Liver (tissue), 9 donors: Measurements from ENCODE around the gene CELF2. TPM values are rescaled to one million over a fixed set of nuclear protein-coding genes. Genes with fewer than 3 reads are reported as not detected.

ENCODE experiments used
- DNase-seq: peaks from one replicate; pipeline ENCODE4 v3.0.0-alpha.2; 2017; ENCODE audit warnings: low spot score
- H3K27ac ChIP-seq, 2 donors: one replicate each; pipeline ENCODE4 v1.7.0; 2013; ENCODE audit warnings: inconsistent platforms in 2 of 2, low read length in 2 of 2, control low read depth in 1 of 2, low read depth in 1 of 2, mild to moderate bottlenecking in 1 of 2
- H3K27me3 ChIP-seq, 4 donors: one replicate each; pipeline versions ENCODE4 v1.6.1 to v1.7.0; 2013; ENCODE audit warnings: low read length in 3 of 4, inconsistent platforms in 1 of 4, mild to moderate bottlenecking in 1 of 4, moderate library complexity in 1 of 4; ENCODE audit not compliant: control insufficient read depth in 4 of 4, insufficient read depth in 4 of 4
- H3K36me3 ChIP-seq, 4 donors: one replicate each; pipeline versions ENCODE4 v1.6.1 to v1.7.0; 2013; ENCODE audit warnings: low read length in 3 of 4, mild to moderate bottlenecking in 3 of 4, low read depth in 1 of 4, moderate library complexity in 1 of 4; ENCODE audit not compliant: control insufficient read depth in 4 of 4, insufficient read depth in 3 of 4
- H3K4me1 ChIP-seq, 4 donors: one replicate each; pipeline versions ENCODE4 v1.6.1 to v1.7.0; 2013; ENCODE audit warnings: low read length in 3 of 4, mild to moderate bottlenecking in 3 of 4, moderate library complexity in 1 of 4; ENCODE audit not compliant: control insufficient read depth in 4 of 4, insufficient read depth in 4 of 4
- H3K4me3 ChIP-seq, 3 donors: one replicate each; pipeline versions ENCODE4 v1.6.1 to v1.7.0; 2013; ENCODE audit warnings: low read length in 3 of 3, control low read depth in 1 of 3, low read depth in 1 of 3, mild to moderate bottlenecking in 1 of 3
- H3K9ac ChIP-seq, 2 donors: one replicate each; pipeline ENCODE4 v1.7.0; 2013; ENCODE audit warnings: low read length in 2 of 2, mild to moderate bottlenecking in 2 of 2, moderate library complexity in 2 of 2, control low read depth in 1 of 2, low read depth in 1 of 2
- H3K9me3 ChIP-seq, 4 donors: one replicate each; pipeline versions ENCODE4 v1.6.1 to v1.7.0; 2013; ENCODE audit warnings: low read length in 3 of 4; ENCODE audit not compliant: control insufficient read depth in 4 of 4
- EGR1 ChIP-seq, 2 donors: IDR thresholded peaks; 2 replicates each; pipeline ENCODE4 v1.6.1; 2016 to 2018; ENCODE audit warnings: antibody characterized with exemption in 2 of 2, low read depth in 2 of 2
- FOXA1 ChIP-seq: IDR thresholded peaks from 2 replicates; pipeline ENCODE4 v1.6.1; 2016; ENCODE audit warnings: antibody characterized with exemption
- GABPA ChIP-seq, 2 donors: IDR thresholded peaks in 1 of 2; conservative IDR thresholded peaks in 1 of 2; 2 replicates each; pipeline ENCODE4 v1.6.1; 2016; ENCODE audit warnings: antibody characterized with exemption in 2 of 2, mild to moderate bottlenecking in 1 of 2, moderate library complexity in 1 of 2
- HNF4A ChIP-seq, 2 donors: conservative IDR thresholded peaks; 2 replicates each; pipeline ENCODE4 v1.6.1; 2016; ENCODE audit warnings: antibody characterized with exemption in 2 of 2, mild to moderate bottlenecking in 2 of 2
- HNF4G ChIP-seq: IDR thresholded peaks from 2 replicates; pipeline ENCODE4 v1.6.1; 2016; ENCODE audit warnings: antibody characterized with exemption
- NR2F2 ChIP-seq: IDR thresholded peaks from 2 replicates; pipeline ENCODE4 v1.6.1; 2016; ENCODE audit warnings: antibody characterized with exemption
- TAF1 ChIP-seq: conservative IDR thresholded peaks from 2 replicates; pipeline ENCODE4 v1.6.1; 2016; ENCODE audit warnings: antibody characterized with exemption, mild to moderate bottlenecking
- WGBS: extraction: QIAGEN DNeasy Blood & Tissue Kit; methylation state at CpG from one replicate; pipeline ENCODE4 v1.1.7; 2013; 5-methylcytosine and 5-hydroxymethylcytosine counted together
- polyA plus RNA-seq, 2 donors: library from polyadenylated mRNA; stranded (reverse) in 1 of 2; unstranded in 1 of 2; fragments of 200-250 nt in 1 of 2; fragments of >200 nt in 1 of 2; fragmentation: Nextera tagmentation in 1 of 2; extraction: Ambion mirVana in 1 of 2; gene quantifications; one replicate each; pipeline versions ENCODE4 v1.2.1 to v1.2.3, GENCODE V29; 2013 to 2015
- total RNA-seq, 2 donors: library from RNA; depleted of rRNA; stranded (reverse); fragments of >200 nt; gene quantifications; one replicate each; pipeline ENCODE4 v1.2.3, GENCODE V29; 2014
- TF ChIP-seq, protein P1 (sequence below): IDR thresholded peaks from 2 replicates; pipeline ENCODE4 v1.6.1; 2016; ENCODE audit warnings: antibody characterized with exemption, mild to moderate bottlenecking
- TF ChIP-seq, protein P2 (sequence below): IDR thresholded peaks from 2 replicates; pipeline ENCODE4 v1.6.1; 2016; ENCODE audit warnings: antibody characterized with exemption
- TF ChIP-seq, protein P3 (sequence below): IDR thresholded peaks from 2 replicates; pipeline ENCODE4 v1.6.1; 2016; ENCODE audit warnings: antibody characterized with exemption
- donor health status: healthy.
- donor health status: healthy.
- donor health status: healthy.
- donor health status: healthy.
- donor health status: healthy.

The CELF2 gene
- total and polyA plus RNA-seq, 4 donors = 1.4 to 8.5 (median 5.6) TPM

DNA sequence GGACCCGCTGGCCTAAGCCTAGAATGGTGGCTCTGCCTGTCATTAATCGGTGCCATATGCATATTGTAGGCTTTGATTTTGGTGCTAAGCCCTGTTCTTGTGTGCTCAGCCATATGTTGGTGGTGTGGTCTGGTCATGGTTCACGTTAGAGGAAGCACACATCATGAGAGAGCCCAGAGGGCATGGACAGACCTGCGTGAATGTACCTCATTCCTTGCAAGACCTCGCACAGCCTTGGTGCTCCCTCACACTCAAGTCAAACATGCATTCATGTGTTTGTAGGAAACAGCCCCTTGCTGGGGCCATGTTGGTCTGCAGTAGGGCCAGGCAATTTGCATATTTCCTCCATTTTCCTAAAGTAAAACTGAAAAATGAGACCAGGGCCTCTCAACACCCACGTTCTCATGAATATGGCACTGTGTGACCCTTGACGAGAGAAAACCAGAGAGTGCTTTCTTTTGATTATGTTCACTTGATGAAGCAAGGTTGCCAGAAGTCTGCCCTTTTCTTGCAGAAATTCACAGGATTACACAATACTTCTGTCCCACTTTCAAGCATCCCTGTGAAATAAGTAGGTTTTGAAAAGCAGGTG is 268.7 kb downstream of the CELF2 start:
- WGBS = 85% methylated on average over 7 of the region's 7 CpGs
- no peak overlapping the region for H3K4me3 ChIP-seq
- H3K36me3 ChIP-seq = no peaks in the 10 kb centered on the region
- no peak overlapping the region for H3K27ac ChIP-seq
- no peaks in the 10 kb centered on the region for H3K4me1 ChIP-seq
- DNase-seq = no peak
- TF ChIP-seq NR2F2 = no peak
- TF ChIP-seq EGR1 (IDR thresholded peaks at IDR 0.05; ENCODE audit: low read depth in 2 of 2) = no peak
- TF ChIP-seq HNF4A (conservative IDR thresholded peaks at IDR 0.05) = no peak
- TF ChIP-seq TAF1 = no peak
- TF ChIP-seq, protein P1, sequence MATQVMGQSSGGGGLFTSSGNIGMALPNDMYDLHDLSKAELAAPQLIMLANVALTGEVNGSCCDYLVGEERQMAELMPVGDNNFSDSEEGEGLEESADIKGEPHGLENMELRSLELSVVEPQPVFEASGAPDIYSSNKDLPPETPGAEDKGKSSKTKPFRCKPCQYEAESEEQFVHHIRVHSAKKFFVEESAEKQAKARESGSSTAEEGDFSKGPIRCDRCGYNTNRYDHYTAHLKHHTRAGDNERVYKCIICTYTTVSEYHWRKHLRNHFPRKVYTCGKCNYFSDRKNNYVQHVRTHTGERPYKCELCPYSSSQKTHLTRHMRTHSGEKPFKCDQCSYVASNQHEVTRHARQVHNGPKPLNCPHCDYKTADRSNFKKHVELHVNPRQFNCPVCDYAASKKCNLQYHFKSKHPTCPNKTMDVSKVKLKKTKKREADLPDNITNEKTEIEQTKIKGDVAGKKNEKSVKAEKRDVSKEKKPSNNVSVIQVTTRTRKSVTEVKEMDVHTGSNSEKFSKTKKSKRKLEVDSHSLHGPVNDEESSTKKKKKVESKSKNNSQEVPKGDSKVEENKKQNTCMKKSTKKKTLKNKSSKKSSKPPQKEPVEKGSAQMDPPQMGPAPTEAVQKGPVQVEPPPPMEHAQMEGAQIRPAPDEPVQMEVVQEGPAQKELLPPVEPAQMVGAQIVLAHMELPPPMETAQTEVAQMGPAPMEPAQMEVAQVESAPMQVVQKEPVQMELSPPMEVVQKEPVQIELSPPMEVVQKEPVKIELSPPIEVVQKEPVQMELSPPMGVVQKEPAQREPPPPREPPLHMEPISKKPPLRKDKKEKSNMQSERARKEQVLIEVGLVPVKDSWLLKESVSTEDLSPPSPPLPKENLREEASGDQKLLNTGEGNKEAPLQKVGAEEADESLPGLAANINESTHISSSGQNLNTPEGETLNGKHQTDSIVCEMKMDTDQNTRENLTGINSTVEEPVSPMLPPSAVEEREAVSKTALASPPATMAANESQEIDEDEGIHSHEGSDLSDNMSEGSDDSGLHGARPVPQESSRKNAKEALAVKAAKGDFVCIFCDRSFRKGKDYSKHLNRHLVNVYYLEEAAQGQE = no peak
- TF ChIP-seq, protein P2, sequence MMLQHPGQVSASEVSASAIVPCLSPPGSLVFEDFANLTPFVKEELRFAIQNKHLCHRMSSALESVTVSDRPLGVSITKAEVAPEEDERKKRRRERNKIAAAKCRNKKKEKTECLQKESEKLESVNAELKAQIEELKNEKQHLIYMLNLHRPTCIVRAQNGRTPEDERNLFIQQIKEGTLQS = no peak
- H3K27me3 ChIP-seq = no peaks in the 10 kb centered on the region
- no peak overlapping the region for H3K9ac ChIP-seq
- no peaks in the 10 kb centered on the region for H3K9me3 ChIP-seq

DNA sequence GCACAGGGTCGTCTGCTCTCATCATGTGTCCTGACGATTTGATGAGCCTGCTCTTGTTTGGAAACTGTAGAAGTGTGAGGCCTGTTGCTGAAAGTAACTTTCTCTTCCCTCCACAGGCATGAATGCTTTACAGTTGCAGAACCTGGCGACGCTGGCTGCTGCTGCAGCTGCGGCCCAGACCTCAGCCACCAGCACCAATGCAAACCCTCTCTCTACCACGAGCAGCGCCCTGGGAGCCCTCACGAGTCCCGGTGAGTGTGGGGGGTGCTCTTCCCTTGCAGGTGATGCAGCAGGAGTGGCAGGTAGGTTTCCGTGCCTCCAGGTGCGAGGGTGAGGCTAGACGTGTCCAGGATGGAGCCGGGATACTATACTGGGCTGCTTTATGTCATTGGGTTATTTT is 270.6 kb downstream of the CELF2 start:
- no peak overlapping the region for H3K27ac ChIP-seq
- no peak for TF ChIP-seq HNF4A (conservative IDR thresholded peaks at IDR 0.05)
- no peak for TF ChIP-seq NR2F2
- TF ChIP-seq GABPA (IDR thresholded peaks at IDR 0.05 in 1 of 2, conservative IDR thresholded peaks at IDR 0.05 in 1 of 2) = no peak
- no peak for TF ChIP-seq HNF4G
- TF ChIP-seq, protein P1 = no peak
- TF ChIP-seq FOXA1 = no peak
- TF ChIP-seq, protein P3, sequence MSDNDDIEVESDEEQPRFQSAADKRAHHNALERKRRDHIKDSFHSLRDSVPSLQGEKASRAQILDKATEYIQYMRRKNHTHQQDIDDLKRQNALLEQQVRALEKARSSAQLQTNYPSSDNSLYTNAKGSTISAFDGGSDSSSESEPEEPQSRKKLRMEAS = no peak
- TF ChIP-seq TAF1 = no peak
- TF ChIP-seq EGR1 (IDR thresholded peaks at IDR 0.05; ENCODE audit: low read depth in 2 of 2) = no peak
- H3K9ac ChIP-seq = no peak overlapping the region
- H3K4me1 ChIP-seq = no peaks in the 10 kb centered on the region
- no peaks in the 10 kb centered on the region for H3K36me3 ChIP-seq
- no peak for DNase-seq
- H3K4me3 ChIP-seq = no peak overlapping the region
- WGBS = 86% methylated on average over 13 of the region's 13 CpGs
- no peaks in the 10 kb centered on the region for H3K27me3 ChIP-seq
- no peaks in the 10 kb centered on the region for H3K9me3 ChIP-seq
